SU-DHL-6 (cell line): ENCODE results near the gene TMEM258.

Experiments used
- CTCF ChIP-seq: fragments of 200-600 bp; sonication (generic); IDR thresholded peaks from one replicate; pipeline ENCODE4 v1.5.1; 2017; ENCODE audit warnings: antibody characterized with exemption, mild to moderate bottlenecking, low read length, moderate library complexity; ENCODE audit not compliant: insufficient read depth, poor library complexity, severe bottlenecking
- EZH2phosphoT487 ChIP-seq: fragments of 200-600 bp; sonication (generic), shearing (Covaris generic); conservative IDR thresholded peaks from 2 replicates; pipeline ENCODE4 v1.6.1; 2018; ENCODE audit warnings: mild to moderate bottlenecking, antibody characterized with exemption, low read length, moderate library complexity, mixed read lengths

GRCh38 chr11:61763930-61764605, 28.3 kb downstream of the TMEM258 start:
- no peak for TF ChIP-seq CTCF
- no peak for TF ChIP-seq EZH2phosphoT487
